ENCODE measurements around the gene MFSD8.

The MFSD8 gene

DNA sequence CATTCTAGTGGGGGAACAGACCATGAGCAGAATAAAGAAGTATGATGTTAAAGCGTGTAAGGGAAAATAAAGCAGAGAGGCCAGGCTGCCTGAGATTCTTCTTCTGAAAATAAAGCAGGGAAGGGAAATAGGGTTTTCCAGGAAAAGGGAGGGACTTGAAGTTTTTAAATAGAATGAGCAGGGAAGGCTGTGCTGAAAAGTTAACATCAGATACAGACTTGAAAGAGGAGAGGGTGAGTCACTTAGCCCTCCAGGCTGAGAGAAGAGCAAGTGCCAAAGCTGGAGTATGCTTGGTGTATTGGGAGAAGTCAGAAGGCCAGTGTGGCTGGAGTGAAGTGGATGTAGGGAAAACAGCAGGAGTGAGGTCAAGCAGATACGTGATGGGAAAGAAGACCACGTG, 94.3 kb downstream of the MFSD8 start:
- no peak for DNase-seq (ENCODE audit: low read depth, low spot score)
- H3K36me3 ChIP-seq (ENCODE audit: insufficient read depth, insufficient read length, low read length), result peaks cover 5% of the 10 kb centered on the region
- no peaks in the 10 kb centered on the region for H3K9me3 ChIP-seq (ENCODE audit: insufficient read depth, low read length)
- H3K27me3 ChIP-seq (ENCODE audit: insufficient read depth, insufficient read length), result no peaks in the 10 kb centered on the region
- no peak overlapping the region for H3K4me3 ChIP-seq (ENCODE audit: insufficient read length, low read depth)
- H3K9ac ChIP-seq (ENCODE audit: insufficient read length, low read depth), result no peak overlapping the region
- H3K4me1 ChIP-seq (ENCODE audit: insufficient read depth, insufficient read length), result no peaks in the 10 kb centered on the region
- TF ChIP-seq ZNF274 (IDR thresholded peaks at IDR 0.05; ENCODE audit: low read depth, low read length) (no peak), YY1 (IDR thresholded peaks at IDR 0.05; ENCODE audit: insufficient read depth, insufficient read length) (no peak), SUZ12 (IDR thresholded peaks at IDR 0.05; ENCODE audit: extremely low read depth, insufficient read depth, insufficient read length) (no peak)

DNA sequence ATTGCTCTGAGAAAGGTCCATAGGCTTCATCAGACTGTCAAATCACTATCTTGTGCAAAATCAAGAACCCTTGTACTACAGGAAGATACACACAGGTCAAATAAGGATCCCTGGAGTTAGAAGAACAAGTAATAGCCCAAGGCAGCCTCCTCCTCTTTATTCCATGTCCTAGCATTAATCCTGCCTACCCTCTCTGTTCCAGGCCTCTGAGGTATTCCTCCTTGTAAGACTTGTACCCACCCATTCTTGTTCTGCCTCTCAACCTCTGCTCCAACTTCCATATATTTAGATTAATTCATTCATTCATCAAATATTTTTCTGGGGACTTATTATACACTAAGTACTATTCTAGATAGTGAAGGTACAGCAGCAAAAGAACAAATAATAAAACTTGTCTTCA, 94.7 kb downstream of the MFSD8 start:
- no peak for DNase-seq (ENCODE audit: low read depth, low spot score)
- no peaks in the 10 kb centered on the region for H3K4me1 ChIP-seq (ENCODE audit: insufficient read depth, insufficient read length)
- no peak overlapping the region for H3K4me3 ChIP-seq (ENCODE audit: insufficient read length, low read depth)
- no peaks in the 10 kb centered on the region for H3K9me3 ChIP-seq (ENCODE audit: insufficient read depth, low read length)
- no peak overlapping the region for H3K9ac ChIP-seq (ENCODE audit: insufficient read length, low read depth)
- no peaks in the 10 kb centered on the region for H3K27me3 ChIP-seq (ENCODE audit: insufficient read depth, insufficient read length)
- no peak for TF ChIP-seq SUZ12 (IDR thresholded peaks at IDR 0.05; ENCODE audit: extremely low read depth, insufficient read depth, insufficient read length)
- TF ChIP-seq YY1 (IDR thresholded peaks at IDR 0.05; ENCODE audit: insufficient read depth, insufficient read length), result no peak
- no peak for TF ChIP-seq ZNF274 (IDR thresholded peaks at IDR 0.05; ENCODE audit: low read depth, low read length)
- H3K36me3 ChIP-seq (ENCODE audit: insufficient read depth, insufficient read length, low read length), result peaks cover under 1% of the 10 kb centered on the region

DNA sequence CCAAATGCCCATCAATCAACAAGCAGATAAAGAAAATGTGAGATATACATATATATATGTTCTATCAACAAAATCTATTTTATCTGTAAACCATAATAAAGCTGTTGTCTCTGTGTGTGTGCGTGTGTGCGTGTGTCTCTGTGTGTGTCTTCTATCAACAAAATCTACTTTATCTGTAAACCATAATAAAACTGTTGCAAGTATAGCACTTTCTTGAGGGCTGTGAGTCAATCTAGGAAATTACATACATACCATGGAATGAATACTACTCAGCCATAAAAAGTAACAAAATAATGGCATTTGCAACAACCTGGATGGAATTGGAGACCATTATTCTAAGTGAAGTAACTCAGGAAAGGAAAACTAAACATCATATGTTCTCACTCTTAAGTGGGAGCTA, 96.8 kb downstream of the MFSD8 start:
- no peaks in the 10 kb centered on the region for H3K9me3 ChIP-seq (ENCODE audit: insufficient read depth, low read length)

More for the DNA sequence above, 96.8 kb downstream of the MFSD8 start:
- TF ChIP-seq YY1 (IDR thresholded peaks at IDR 0.05; ENCODE audit: insufficient read depth, insufficient read length) (no peak), ZNF274 (IDR thresholded peaks at IDR 0.05; ENCODE audit: low read depth, low read length) (no peak), SUZ12 (IDR thresholded peaks at IDR 0.05; ENCODE audit: extremely low read depth, insufficient read depth, insufficient read length) (no peak)
- DNase-seq (ENCODE audit: low read depth, low spot score), result no peak
- Histone ChIP-seq H3K27me3 (ENCODE audit: insufficient read depth, insufficient read length) (no peaks in the 10 kb centered on the region), H3K4me3 (ENCODE audit: insufficient read length, low read depth) (no peak overlapping the region), H3K36me3 (ENCODE audit: insufficient read depth, insufficient read length, low read length) (no peaks in the 10 kb centered on the region), H3K9ac (ENCODE audit: insufficient read length, low read depth) (no peak overlapping the region), H3K4me1 (ENCODE audit: insufficient read depth, insufficient read length) (no peaks in the 10 kb centered on the region)

Data from NT2/D1 (cell line).